DLD1 (cell line): Measurements from ENCODE around the gene RSRC1.
"Not testable (repeated sequence)": the region's sequence is repeated elsewhere in the genome, so short reads cannot be mapped to it uniquely, and the experiment has no call there.

ENCODE experiments used
- in situ Hi-C: cut with HindIII; loops from 2 replicates; pipeline ENCODE4 v1.10.0; 2017; ENCODE audit warnings: low sequenced_read_pairs

The RSRC1 gene

DNA sequence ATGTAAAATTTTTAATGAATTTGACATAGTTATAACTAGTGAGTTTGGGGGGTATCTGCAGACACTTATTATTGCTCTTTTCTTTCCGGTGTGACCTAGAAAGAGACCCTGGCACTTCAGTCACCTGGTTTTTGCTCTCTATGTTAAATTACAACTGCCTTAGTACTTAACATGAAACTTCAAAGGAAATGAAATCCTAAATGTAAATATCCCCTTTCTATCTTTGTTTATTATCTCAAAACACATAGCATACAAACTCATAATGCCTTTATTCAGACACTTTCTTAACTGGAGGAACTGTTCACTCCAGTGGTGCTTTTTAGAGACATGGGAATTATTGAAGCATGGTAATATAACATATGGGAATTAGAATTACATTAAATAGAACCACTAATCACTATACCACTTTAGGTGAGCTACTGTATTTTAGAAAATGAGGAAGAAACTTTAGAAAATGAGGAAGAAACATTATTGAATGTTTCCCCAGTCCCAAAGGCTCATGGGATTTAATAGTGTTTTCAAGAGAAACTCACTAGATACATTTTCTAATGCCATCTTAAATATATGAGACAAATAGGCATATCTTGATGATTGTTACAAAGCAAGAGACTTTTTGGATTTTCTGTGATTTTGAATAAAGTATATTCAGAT is 341.6 kb downstream of the RSRC1 start:
- in situ Hi-C loops: no loop called here

DNA sequence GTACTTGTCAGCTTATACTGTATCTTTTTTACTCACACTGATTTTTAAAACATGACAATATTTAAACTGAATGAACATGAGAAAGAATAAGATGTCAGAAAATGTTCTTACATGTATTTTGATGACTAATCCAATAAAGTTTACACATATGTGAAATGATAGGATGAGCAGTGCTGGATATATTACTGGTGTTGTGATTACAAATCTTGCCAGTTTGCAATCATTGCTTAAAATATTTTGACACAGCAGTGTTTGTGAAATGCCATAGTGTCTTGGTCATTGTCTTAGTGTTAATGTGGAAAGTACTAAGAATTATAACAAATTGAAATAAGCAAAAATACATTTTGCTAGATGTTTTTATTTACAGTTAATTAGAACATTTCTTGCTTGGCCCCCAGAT is 342.4 kb downstream of the RSRC1 start:
- in situ Hi-C loops: no loop called here

DNA sequence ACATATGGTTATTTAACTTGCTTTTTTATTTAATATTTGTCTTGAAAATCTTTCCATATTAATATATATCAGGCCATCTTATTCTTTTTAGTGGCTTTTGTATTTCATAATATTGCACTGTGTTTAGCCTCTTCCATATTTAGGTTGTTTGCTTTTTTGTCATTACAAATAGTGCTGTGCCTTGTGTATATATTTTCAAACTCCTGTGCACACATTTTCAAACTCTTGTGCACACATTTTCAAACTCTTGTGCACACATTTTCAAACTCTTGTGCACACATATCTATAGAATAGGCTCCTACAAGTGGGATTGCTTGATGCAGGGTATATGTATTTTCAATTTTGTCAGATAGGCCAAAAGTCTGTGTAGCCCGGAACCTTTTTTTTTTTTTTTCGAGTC is 343.1 kb downstream of the RSRC1 start:
- in situ Hi-C loops: no loop called here

DNA sequence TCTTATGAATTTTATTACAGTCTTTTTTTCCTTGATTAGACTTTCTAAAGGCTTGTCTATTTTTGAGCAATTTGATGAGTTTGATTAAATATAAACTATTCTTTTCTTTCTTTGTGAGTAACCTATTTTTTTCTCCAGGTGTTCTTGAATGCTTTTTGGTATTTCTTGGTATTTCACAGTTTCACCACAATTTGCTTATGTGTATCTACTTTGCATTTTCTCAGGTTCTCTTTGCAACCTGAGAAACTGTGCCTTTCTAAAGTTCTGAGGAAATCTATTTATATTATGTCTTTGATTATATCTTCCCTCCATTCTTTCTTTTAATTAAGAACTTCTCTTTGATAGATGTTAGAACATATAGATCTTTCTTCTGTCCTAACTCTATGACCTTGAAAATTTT is 344.0 kb downstream of the RSRC1 start:
- in situ Hi-C loops: no loop called here

DNA sequence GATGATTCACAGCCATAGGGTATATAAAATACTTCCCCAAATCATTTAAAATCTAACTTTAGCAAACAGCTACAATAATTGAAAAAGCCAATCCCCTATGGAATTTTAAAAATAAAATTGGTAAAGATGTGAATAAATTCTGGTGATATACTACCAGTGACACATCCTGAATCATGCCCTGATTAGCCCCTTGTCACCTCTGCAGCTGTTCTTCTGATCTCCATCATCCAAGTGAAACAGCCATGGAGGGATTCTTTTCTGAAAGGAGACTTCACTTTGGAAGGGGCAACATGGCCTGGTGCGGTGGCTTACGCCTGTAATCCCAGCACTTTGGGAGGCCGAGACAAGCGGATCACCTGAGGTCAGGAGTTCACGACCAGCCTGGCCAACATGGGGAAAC is 345.5 kb downstream of the RSRC1 start:
- in situ Hi-C loops: no loop called here

DNA sequence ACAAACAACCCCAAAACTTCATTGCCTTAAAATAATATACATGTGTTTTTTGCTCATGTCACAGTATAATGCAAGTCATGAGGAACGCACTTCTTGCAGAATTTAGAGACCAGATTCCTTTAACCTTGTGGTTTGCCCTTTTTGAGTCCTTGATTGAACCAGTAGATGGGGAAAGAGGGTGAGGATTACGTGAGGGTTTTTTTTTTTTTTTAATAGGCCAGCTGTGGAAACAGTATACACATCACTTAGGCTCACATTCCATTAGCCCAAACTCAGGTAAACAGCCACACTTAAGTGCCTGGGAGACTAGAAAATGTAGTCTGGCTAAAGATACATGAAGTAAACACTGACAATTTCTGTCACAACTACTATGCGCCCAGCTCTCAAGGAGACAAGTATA is 346.2 kb downstream of the RSRC1 start:
- in situ Hi-C loops: no loop called here

DNA sequence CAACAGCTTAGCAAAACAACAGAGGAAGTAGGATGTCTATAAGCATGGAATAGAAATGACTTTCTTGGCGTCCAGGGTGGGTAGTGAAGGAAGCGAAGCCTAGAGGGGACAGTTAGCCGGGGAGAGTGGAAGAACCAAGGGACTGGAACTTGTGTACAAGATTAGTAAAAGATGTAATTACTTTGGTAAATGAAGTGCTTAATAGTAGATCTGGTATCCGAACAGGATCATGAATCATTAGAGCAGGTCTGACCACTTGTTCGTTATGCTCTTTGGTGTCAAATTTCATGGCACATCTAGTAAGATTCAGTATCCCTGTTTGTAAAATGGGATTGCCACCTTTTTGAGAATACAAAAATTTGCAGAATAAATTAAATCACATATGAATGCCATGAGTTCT is 348.6 kb downstream of the RSRC1 start:
- in situ Hi-C loops: no loop called here

DNA sequence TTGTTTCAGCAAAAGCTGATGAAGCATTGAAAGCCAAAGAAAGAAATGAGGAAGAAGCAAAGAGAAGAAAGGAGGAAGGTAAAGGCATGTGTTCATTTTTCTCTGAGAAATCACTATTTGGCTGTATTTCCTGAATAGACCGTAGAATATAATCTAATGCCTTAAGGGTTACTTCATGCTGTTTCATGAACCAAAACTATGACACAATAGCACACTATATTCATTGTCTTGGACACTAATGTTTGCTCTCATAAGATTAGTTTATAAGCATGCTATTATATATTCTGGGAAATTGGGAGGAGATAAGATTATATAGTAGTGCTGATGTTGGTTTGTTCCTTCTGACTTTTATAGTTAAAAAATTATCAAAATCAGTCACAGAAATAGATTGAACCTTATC is 351.0 kb downstream of the RSRC1 start:
- in situ Hi-C loops: no loop called here

DNA sequence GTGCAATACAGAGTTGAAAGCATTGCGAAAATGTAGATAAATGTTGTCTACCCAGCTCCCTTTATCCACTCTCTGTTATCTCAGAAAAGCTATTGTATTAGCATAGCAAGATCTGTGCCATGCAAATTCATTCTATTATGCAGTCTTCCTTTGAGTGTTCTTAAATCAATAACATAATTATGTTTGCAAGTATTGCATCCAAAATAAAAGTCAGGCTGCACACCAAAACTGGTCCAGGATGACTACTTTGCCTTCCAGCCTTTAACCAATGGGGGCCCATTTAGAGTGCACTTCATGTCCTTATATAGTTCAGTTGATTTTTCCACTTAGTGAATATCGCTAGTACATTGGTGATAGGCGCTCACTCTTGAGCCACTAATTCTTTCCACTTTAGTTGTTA is 353.7 kb downstream of the RSRC1 start:
- in situ Hi-C loops: no loop called here

DNA sequence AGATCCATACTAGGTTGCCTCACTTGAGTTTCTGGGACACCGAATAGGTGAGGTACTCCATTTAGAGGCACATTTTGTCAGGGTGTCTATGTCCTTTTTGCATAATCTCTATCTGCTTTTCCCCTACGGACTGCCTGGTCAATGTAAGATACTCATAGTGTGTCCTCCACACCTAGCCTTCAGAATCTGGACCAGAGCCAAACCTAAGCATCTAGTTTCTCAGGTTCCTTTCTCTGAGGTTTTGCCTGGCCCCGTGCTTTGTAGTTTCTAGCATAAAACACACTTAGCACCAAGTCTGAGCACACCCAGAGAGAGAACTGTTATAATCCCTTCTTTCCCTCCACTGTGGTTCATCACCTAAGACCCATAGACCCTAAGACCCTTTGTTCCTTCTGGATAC is 355.2 kb downstream of the RSRC1 start:
- in situ Hi-C loops: no loop called here

DNA sequence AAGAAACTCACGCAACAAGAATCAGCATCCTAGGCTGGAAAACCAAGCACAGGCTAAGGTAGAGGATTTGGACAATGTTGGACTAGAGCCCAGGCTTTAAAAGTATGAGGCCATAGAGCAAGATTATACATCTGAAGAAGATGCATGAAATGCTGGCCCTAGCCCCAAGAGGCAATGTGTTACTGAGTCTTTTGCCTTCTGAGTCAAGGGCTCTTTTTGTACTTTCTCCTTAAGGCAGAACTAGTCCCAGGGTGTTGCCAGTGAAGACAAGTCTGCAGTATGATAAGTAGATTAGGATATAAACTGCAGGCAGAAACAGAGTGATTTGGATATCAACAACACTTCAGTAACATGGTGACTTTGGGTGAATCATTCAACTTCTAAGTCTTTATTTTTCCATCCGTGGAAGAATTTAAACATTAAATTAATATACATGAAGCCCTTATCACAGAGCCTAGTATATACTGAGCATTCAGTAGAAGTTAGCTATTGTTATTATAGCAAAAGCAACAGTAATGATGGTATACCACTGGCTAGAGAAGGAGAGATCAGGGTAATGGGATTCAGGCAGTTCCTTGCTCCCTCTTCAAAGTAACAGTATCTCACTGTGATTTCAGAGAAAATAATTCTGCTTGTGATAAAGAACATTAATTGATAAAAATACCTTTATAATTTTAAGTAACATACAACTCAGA is 361.2 kb downstream of the RSRC1 start:
- in situ Hi-C loops: no loop called here

DNA sequence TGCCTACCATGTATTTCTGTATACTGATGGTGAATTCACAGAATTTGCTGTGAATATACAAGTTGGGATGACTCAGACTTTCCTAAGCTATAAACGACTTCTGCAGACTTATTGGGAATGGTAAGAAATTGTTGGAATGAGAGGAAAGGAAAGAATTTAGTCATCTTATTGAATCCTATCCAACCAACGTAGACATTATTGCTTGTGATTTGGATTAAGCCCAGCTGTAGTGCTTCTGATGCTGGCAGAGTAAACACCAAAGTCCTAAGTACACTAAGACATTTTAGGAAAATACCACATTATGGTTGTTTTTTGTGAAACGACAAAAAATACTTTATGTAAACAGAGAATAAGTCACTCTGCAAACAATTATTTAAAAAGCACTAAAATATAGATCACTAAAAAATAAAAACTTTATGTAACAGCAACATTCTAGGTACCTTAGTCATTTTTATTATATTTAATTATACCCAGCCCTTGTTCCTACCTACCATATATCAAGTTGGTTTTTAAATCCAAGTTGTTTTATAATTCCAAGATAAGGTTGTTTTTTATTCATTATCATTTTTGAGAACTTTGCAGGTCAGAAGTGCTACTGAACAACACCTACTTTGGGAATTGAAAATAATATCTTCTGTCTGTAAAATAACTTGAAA is 361.9 kb downstream of the RSRC1 start:
- in situ Hi-C loops: no loop called here

DNA sequence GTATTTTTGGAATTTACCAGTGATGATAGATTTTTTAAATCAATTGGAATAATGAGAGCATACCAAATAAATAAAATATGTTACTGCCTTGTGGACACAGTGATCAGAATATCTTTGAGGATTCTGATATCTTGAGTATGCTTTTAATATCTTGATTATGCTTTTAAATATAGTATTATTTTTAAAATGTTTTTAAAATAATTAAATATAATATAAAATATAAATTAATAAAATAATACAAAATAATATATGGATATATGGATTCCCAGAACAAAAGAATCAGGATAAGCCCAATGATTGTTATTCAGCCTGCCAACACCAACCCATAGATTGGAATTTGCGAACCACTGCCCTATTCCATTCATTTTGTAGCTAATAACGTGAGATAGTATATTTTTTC is 369.2 kb downstream of the RSRC1 start:
- in situ Hi-C loops: no loop called here

DNA sequence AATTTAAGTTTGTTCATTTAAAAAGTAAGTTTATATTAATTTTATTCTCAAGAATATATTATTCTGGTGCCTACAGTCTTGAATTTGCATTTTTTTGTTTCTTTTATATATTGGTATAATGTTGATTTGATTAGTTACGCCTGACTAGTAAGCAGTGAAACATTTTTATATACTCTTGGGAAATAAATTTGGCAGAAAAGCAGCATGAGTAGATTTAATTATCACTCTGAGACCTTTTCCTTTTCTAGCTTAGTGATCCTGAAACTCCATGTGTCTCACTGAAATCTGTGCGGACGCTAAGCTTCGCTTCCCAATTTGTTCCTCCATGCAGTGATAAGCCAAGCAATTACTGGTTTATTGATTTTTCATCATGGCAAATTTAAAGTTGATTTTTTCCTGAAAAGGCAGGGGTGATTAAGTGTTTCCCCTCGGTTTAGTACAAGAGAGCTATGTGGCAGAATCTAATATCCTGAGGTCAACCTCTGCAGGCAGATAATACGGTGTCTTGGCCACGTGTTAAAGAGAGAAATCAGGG is 373.9 kb downstream of the RSRC1 start:
- in situ Hi-C loops: no loop called here

DNA sequence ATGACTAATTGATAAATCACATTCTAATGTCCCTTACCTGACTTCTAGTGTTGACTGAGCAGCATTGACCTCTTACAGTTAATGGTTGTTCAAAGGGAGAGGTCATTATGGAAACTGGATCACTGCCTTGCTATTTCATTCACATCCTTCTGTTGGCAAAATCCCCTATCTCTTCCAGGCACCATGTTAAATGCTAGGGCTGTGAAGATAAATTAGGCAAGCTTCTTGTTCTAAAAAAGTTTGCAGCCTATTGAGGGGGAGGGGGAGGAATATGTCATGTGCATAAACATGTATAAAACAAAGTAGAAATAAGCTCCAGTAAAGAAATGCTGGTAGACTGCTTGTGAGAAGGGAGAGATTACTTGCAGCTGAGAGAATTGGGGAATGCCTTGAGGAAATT is 376.3 kb downstream of the RSRC1 start:
- in situ Hi-C loops: no loop called here

DNA sequence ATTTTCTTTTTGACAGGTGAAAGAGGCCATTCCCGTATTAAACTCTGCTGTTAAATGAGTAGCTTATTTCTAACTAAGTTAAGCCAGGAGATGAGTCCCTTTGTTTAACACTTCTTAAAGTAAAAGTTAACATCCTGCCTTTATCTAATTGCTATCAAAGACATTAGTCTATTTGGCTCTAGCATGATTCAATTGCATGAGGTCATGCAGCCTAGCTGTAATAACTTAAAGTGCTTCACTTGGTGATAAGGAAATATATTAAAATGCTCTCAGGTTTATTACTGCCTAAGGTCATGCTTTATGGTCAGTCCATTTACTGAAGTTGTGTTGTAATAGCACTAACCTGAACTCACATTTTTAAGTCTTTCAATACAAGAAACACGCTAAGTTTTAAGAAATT is 378.8 kb downstream of the RSRC1 start:
- in situ Hi-C loops: no loop called here

DNA sequence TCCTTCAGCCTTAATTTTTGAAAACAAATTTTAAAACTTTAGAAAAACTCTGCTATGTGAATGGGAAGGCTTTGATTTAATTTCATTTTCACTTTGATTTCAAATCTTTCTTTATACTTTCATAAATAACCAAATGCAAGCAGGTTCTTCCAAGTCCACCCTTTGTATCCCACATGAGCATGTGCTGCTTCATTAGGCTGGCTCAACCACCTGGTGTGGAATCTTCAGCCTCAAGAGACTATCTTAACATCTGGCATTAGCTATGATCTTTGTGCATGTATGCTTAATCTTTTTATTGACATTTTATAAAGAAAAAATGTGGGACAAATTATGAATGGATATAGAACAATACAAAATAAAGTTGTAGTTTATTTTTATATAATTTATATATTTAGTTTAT is 379.3 kb downstream of the RSRC1 start:
- in situ Hi-C loops: no loop called here

DNA sequence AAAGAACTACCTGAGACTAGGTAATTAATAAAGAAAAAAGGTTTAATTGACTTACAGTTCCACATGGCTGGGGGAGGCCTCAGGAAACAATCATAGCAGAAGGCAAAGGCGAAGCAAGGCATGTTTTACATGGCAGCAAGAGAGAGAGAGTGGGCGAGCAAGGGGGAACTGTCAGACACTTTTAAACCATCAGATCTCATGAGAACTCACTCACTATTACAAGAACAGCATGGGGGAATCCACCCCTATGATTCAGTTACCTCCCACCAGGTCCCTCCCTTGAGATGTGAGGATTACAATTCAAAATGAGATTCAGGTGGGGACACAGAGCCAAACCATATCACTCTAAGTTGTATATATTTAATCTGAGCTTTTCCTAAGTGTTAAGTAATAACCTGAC is 382.1 kb downstream of the RSRC1 start:
- in situ Hi-C loops: no loop called here

DNA sequence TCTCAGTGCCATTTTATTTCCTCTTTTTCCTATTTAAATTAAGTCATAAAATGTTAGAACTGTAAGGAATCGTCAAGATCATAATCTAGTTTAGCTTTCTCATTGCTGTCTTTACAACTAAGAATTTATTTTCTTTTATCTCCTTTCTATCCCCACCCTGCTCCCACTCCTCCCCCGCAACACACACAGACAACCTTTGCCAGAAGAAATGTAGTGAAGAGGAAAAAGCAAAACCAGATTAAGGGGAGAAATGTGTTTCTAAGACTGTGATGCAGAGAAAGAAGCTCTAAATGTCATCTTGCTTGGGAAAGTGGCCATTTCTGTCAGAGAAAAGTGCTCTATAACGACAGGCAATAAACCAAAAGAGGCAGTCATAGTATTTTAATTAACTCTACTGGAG is 382.8 kb downstream of the RSRC1 start:
- in situ Hi-C loops: no loop called here

DNA sequence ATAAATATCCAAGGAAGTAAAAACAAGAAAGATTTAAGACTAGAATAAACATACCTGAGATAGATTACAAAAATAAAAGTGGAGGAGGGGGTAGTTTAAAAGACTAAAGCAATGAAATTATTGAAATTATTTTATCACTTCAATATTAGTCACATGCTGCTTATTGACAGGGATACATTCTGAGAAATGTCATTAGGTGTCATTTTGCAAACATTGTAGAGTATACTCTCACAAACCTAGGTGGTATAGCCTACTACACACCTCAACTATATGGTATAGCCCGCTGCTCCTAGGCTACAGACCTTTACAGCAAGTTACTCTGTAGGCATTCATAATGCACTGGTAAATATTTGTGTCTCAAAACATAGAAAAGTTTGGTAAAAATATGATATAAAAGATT is 384.0 kb downstream of the RSRC1 start:
- in situ Hi-C loops: no loop called here

DNA sequence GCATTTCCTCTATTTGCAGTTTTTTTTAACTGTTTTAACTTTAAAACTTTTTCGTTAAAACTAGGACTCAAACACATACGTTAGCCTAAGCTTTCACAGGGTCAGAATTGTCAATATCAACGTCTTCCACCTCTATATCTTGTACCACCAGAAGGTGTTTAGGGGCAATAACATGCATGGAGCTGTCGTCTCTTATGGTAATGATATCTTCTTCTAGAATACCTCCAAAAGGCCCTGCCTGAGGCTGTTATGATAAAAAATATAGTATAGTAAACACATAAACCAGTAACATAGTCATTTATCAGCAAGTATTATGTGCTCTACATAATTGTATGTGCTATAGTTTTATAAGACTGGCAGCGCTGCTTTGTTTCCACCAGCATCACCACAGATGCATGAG is 384.8 kb downstream of the RSRC1 start:
- in situ Hi-C loops: no loop called here

DNA sequence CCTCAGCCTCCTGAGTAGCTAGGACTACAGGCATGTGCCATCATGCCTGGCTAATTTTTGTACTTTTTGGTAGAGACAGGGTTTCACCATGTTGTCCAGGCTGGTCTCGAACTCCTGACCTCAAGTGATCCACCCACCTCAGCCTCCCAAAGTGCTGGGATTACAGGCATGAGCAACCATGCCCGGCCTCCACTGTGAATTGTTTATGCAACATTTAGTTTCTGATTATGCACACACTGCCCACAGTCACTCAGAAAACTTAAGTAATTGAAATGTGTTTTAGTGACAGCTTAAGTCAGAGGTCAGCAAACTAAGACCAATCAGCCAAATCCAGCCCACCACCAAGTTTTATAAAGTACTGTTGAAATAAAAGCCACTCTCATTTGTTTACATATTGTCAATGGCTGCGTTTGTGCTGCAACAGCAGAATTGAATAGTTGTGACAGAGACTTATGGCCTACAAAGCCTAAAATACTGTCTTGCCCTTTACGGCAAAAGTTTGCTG is 385.6 kb downstream of the RSRC1 start:
- in situ Hi-C loops: not testable (repeated sequence)
